GM11168 (cell line): Measurements from ENCODE around the gene SLC15A4.

Experiments used
- in situ Hi-C: fragments of 300-500 bp; cut with MboI; formaldehyde crosslinking; loops from one replicate; pipeline ENCODE4 v1.12.0; 2022; ENCODE audit warnings: low sequenced_read_pairs; ENCODE audit not compliant: unreplicated experiment

The SLC15A4 gene

DNA sequence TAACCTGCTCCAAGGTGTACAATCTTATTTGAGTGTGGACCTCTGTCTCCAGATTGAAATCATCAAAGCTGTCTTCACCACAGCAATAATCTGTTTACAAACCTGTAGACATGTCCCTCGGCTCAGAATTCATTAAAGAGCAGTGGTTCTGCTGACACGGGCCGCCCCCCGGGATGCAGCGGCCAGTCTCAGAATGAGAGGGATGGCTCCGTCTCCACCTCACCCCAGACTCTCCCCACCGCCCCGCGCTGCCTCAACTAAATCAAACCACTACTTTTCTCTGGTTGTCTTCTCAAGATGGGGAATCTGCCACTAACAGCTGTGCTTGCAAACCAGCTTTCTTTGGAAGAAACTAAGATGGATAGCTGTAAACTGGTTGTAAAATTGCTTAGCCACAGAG is 56.2 kb downstream of the SLC15A4 start:
- in situ Hi-C loops = no loop called here

DNA sequence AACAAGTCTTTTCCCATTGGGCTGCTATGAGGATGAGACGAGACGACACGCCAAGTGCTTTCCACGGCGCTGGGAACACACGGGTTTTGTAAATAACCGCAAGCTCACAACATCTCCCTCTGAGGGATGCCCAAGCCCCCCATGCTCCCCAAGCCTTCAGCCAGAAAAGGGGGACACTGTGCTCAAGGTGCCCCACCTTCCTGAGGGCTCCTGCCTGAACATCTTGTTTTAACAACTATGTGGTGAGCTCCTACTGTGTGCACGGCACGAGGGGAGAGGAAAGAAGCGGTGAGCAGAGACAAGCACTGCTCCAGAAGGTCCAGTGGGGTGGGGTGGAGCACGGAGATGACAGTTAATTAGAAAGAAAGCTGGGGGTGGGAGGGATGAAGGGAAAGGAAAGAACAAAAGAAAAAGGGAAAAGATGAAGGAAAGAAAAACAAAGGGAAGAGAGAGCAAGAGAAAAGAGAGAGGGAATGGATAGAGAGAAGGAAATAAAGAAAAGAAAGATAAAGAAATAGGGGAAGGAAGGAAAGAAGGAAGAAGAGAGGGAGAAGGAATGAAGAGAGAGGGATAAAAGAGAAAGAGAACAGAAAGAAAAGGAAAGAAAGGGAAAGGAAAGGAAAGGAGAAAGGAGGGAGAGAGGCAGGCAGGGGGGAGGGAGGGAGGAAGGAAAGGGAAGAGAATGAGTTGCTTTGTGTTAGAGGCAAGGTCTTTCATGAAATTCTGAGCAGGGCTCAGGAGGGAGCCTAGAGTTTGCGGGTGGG is 56.8 kb downstream of the SLC15A4 start:
- in situ Hi-C loops = no loop called here

DNA sequence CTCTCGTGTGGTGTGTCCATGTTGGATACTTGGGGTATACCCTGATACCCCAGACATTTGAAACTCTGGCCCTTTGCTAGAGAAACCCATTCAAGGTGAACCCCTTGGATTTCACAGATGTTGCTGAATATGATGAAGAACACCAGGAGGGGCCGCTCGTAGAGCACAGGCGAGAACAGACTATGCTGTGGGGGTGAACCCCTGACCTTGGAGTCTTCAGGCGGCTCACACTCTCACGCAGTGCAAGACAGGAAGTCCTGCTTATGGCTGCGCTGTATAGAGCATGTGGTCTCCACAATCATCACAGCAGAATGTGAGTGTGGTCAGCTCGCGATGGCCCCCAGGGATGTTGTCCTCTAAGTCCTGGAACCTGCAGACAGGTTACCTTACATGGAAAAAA is 60.4 kb downstream of the SLC15A4 start:
- in situ Hi-C loops = no loop called here

DNA sequence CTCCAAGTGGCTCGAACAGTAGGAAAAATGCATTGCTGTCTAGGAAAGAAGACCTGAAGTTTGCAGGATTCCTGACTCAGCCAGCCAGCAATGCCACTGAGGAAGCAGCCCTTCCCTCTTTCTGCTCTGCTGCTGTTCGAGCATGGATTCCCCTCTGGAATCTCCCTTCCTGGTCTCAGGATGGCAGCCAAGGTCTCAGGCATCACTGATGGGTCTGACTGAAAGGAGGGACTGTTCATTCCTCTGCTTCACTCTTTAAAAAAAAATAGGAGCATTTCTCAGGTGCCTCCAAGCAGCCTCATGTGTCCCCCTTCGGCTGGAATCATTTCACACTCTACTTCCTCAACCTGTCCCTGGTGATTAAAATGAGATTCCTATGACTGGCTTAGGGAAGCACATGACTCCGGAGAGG is 62.4 kb downstream of the SLC15A4 start:
- in situ Hi-C loops = no loop called here

DNA sequence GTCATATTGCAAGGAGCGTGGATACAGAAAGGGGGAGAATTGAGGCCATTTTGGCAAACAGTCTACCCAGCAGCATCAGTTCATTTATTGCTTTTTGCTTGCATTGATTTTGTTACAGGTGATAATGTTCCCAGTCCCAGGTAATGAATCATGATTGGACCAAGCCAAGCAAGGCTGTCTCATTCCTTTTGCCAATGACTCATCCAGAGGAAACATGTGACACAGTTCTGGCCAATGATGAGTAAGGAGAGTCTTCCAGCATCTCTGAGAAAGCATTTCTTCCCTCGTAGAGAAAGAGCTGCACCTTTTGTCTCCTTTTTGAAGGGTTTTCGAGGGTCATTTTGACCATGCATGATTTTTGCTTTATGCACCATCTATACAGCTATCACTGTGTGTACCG is 68.2 kb downstream of the SLC15A4 start:
- in situ Hi-C loops = no loop called here

DNA sequence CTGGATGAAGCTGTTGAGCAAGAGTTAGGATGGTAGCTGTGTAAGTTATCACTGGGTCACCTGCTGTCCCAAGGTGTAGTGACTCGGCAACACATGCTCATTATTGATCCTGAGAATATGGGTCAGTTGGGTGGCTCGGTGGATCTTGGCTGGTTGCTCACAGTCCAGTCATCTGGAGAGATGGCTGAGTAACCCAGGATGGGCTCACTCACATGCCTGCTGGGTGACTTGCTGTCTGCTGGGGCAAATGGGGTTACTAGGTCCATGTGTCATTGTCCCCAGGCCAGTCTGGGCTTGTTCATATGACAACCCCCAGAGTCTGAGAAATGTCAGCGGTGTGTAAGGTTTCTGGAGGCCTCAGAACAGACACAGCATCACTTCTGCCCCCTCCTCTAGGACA is 69.5 kb downstream of the SLC15A4 start:
- in situ Hi-C loops = no loop called here

DNA sequence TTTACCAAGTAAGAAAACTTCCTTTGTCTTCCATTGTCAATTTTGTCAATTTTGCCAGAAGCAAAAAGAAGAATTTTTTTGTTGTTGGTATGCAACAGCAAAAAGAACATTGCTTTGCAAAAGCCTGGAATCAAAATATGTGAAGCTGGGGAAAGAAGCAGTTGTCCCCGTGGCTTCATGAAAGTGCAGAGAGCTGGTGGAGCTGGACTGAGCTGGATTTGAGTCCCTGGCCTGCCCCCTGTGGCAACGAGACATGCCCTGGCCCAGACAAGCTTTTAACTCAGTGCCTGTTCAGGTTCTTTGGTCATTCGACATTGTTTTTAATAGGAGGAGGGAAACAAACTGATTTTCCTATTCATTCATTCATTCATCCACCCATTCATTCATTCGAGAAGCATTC is 70.3 kb downstream of the SLC15A4 start:
- in situ Hi-C loops = no loop called here

DNA sequence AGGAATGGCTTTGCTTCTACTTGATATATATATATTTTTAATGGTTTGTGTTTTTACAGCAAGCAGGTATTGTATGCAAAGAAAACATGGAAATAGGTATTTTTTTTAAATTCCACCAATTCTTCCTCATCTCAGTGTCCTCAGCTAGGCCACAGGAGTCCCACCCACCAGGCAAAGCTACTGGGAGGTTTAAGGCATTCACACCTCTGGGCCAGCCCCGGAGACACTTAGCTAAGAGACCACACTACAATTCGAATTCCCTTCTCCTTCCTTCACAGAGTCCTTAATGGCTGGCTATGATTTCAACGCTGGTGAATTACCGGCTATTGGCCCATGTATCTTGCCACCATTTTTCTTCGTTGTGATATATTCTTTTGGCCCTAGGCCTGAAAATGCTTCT is 71.4 kb downstream of the SLC15A4 start:
- in situ Hi-C loops = no loop called here

DNA sequence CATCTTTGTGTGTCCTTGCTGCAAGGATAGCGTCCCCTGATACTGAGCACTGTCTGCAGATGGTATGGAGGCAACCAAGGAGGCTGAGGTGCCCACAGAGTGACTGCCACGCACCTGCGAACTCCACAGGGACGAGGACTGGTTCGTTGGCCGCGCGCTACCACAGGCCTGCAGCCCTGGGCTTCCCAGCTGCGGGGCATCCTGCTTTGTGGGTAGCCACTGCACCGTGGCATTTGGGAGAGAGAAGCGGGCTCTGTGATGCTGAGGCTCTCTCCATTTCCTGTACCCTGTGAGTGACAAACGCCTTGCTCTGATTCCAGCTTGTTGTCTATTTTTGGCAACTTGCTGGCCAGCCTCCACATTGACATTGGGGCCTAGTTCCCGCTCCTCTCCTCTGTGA is 76.3 kb downstream of the SLC15A4 start:
- in situ Hi-C loops = no loop called here

DNA sequence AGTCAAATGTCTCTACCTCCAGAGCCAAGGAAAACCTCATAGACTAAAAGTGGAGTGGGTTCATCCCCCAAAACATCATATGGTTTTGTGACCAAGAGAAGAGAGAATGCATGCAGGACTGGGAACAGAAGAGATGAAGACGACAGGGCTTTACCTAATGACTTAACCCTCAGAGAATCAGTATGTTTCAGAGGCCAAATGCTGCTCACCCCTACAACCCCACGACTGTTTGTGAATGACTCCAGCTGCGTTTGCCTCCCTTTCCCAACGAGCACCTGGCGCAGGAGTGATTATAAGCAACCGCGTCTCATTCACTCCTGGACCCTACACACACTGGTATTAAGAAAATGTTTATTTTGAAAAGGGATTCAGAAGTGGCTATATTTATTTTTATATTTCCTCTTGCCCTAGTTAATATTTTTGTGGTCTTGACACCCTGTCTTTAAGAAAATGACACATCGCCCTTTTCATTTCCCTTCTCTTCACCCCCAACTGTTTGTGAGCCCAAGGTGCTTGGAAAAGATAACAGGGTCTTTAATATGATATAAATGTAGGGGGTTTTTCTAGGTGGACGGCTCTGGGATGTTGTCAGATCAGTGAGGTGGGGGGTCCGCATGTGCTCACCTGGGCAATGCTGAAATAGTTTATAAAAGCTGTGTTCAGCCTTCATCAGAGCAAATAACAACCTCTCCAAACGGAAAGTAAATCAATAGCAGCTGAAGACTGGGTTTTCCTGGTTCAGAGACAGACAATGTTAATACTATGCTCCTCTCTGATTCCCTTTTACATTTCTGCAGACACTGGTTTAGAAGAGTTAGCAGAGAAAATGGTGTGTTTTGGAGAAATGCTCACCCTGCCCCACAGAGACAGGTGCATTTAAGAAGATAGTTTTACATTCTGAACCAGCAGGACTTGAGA is 77.7 kb downstream of the SLC15A4 start:
- in situ Hi-C loops = no loop called here

DNA sequence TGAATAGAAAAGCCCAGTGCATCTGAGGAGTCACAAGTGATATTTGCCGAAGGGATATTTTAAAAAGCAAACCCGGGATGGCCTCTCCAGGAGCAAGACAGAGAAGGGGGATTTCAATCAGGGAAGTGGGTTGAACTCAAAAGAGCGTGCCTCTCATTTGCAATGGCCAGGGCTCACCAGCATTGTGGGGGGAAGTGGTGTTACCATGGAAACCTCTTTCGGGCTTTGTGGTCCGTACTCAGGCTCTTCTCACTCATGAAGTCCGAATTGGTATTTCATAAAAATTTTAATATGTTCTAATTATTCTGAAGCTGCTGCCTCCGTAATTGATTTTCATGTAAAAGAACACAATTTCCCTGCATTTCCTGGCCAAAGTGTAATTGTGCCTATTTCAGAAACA is 79.8 kb downstream of the SLC15A4 start:
- in situ Hi-C loops = no loop called here
